ENCODE data around the gene CHCHD6.

The CHCHD6 gene

DNA sequence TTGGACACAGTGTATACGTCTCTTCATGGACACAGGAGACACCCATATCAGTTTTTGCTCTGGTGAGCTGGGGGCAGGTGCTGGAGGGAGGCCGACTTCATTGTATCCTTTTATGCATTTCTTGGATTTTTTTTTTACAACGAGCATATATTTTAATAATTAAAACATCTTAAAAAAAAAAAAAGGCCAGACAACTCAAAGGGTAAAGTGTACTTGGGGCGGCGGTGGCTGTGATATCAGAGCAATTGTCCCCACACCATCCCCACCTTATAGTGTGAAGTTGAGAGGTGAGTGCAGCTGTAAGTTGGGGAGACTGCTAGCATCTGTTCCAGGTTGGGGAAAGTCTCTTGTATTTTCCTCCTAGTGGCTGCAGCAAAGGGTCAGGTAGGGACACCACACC is 266.9 kb downstream of the CHCHD6 start:
- no peak for DNase-seq

- DNase-seq = peak in 24 of 58 donors; percentile 20 to 63 (median 38)
Observed at GRCh38 chr3:126971891-126972351, 267.9 kb downstream of the CHCHD6 start.

DNA sequence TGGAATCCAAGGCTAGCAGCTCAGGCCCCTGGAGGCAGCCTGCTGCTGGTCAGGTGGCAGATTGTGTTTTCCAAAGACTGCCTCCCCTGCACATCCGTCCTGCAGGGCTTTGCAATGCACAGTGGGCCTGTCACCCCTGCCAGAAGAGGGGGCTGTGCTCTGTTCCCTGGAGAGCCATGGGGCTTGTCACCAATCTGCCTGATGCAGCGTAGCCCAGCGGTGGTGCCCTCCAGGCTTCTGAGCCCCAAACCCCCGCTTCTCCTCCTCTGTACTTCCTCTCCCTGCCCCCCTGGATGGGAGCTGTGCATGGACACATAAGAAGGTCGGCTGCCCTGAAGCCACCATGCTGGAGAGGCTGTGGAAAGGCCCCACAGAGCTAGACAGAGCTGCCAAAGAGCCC is 268.8 kb downstream of the CHCHD6 start:
- no peak for DNase-seq

- no peak for DNase-seq
Observed at GRCh38 chr3:126973814-126974213, 269.8 kb downstream of the CHCHD6 start.

- no peak for DNase-seq
Observed at GRCh38 chr3:126974756-126975155, 270.7 kb downstream of the CHCHD6 start.

DNA sequence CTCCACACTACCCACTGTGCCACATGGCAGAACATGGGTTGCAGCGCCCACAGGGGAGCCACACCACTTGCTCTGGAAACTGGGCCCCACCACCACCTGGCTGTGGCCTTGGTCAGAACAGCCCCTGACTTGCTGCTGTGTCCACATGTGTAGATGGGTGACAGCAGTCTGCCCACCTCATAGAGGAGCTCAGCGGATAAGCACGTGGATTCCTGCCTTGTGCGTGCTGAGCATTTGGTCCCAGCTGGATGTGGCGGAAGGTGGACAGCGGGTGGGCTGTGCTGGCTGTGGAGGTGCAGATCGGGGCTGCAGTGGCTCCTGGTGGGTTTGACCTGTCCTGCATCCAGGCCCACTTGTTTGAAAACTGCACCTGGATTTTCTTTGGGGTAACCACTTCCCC is 272.9 kb downstream of the CHCHD6 start:
- no peak for DNase-seq

DNA sequence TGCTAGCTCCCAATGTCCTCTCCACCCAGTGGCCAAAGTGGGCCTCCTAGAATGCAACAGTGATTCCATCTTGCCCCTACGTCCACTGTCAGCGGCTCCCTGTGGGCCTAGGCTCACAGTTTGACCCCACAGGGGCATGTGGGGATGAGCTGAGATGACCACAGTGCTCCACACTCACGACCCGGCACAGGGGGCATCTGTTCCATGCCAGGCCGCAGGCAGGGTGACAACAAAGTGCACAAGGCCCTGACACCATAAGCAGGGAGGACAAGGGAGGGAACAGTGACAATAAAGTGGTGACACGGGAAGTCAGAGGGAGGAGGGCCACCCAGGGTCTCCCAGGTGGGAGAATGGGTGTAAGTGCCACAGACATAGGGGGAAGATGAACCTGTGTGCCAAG is 273.8 kb downstream of the CHCHD6 start:
- DNase-seq = no peak

DNA sequence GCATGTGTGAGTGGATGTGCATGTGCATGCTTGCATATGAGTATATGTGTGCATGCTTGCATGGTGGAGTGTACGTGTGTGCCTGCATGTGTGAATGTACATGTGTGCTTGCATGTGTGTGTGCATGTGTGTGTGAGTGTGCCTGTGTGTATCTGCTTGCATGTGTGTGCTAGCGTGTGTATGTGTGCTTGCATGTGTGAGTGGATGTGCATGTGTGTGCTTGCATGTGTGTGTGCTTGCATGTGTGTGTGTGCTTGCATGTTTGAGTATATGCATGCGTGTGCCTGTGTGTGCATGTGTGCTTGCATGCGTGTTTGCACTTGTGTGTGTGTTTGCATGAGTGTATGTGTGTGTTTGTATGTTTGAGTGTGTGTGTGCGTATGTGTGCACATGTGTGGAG is 274.3 kb downstream of the CHCHD6 start:
- DNase-seq = no peak

GRCh38 chr3:126979046-126979628 is 275.1 kb downstream of the CHCHD6 start:
- DNase-seq = no peak

DNA sequence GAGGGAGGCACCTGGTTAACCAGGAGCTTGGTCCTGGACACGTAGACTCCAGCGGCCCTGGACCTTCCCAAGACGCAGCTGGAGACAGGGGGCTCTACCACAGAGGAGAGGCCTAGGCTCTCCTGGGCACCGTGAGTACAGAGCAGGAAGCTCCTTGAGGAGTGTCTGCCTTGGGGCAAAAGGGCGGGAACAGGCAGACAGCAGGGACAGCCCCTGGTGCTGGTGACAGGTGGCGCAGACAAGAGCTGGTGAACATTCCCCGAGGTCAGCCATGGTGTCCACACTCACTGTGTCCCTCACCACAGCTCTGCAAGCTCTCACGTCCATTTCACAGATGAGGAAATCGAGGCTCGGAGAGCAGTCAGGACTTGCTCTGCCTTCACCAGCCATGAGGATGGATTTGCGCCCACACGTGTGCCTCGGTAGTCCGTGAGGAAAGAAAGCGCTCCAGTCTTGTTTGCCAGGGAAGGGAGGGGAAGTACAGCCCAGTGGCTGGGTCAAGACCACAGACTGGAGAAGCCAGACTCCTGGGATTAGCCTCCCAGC is 276.3 kb downstream of the CHCHD6 start:
- DNase-seq = no peak

DNA sequence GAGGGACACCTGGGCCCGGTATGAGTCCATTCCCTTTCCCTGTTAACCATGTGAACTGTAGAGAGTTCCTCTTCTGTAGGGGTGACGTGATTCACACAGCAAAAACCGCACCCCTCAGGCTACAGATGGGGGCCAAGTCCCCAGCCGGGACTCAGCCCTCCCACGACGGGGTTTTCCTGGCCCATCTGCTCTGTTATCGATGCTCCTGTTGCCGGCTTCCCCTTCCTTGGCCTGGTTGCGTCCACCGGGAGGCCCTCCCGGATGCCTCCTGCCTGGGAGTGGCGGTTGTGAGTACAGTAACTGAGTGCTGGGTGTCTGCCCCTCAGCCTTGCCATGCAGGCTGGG is 278.1 kb downstream of the CHCHD6 start:
- peak in 1 of 58 donors; percentile 61 for DNase-seq

DNA sequence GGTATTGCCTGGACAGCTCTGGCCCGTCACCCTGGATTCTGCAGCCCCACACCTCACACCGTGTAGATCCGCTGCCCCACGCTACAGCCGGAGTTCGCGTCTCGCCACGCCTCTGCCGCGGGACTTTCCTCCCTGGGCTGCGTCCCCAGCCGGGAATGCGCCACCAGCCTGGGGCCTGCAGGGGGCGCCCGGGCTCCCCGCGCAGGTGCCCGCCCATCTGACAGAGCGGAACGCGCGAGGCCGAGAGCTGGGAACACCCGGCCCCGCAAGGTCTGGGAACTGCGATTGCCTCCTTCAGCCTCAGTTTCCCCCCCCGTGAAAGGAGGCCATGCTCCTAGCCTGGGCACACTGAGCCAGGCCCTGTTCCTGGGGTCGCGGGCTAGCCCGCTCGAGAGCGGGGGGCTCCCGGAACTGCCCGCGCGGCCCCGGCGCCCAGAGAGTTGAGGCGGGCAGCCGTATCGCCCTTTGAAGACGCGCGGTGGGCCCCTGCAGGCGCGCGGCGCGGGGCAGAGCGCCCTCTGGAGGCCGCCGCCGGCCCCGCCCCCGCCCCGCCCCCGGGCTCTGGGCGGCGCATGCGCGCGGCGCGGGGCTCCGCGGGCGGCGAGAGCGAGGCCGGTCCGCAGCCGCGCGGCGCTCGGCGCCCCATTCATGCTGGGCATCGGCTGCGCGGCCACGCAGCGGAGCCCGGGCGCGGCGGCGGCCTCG is 278.6 kb downstream of the CHCHD6 start, which contains the start of gene PLXNA1:
TSS of gene PLXNA1 (plus strand) at position 645 of the 705 bp plus-strand sequence. CDS start 5,479 bp downstream, outside the sequence.
- peak in 53 of 58 donors; percentile 21 to 81 (median 65) for DNase-seq

GRCh38 chr3:126983276-126983652 is 279.2 kb downstream of the CHCHD6 start:
- peak in 1 of 58 donors; percentile 24 for DNase-seq

DNA sequence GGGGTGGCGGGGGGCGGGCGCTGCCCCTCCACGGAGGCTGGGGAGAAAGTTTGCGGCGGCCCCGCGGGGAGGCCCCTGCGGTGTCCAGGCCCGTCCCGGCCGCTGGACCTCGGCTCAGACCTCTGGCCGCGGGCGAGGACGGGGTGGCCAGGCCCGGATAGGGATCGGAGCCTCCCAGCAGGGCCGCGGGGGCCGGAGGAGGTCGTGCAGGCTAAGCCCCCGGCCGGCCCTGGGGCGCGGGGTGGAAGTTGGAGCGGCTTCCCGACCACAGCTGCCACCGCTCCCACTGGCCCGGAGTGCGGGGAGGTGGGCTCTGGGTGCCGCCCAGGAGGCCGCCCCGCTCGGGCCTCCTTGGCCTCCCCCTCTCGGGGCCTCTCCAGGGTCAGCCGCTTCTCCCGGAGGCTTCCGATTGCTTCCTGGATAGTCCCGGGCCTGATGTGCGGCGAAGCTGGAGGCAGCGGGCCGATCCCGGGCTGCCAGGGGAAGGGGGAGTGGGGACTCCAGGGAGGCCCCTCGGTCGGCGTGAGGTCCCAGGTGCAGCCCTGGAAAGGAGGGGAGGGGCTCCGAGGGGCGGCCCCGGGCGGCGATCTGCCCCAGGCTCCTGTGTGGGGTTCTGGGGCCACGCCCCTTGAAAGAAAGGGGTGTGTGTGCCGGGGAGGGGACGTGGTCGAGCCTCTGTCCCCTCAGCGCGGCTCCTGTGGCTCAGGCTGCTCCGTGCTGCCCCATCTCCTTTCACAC is 279.8 kb downstream of the CHCHD6 start:
- no peak for DNase-seq

DNA sequence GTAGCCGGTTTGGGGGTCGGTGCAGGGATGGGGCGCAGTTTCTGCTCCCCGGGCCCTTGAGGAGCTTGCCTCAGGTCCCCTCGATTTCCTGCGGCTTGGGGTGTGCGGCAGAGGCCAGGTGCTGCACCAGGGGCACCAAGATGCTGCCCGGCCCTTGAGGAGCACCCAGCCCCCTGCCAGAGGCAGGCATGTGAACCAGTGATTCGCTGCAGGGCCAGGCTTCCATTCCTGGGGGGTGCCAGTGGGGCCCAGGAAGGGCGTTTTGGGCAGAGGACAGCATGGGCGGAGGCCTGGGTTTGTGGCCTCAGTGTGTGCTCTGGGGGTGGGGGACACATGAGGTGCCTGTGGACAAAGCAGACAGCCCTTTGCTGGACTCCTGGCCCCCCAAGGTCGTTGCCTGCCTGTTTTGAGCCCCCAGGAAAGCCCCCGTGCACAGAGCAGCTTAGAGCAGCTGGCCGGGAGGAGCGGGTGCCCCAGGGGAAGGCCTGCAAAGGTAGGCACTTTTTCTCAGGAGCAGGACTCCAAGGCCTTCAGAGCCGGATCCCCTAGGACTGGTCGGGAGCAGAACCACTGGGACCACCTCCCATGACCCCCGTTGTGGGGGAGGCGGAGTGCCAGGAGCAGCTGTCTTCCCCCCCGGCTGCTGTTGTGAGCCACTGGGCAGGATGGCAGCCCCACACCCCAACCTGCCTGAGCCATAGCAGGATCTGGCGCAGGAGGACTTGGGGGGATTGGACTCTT is 280.5 kb downstream of the CHCHD6 start:
- no peak for DNase-seq

DNA sequence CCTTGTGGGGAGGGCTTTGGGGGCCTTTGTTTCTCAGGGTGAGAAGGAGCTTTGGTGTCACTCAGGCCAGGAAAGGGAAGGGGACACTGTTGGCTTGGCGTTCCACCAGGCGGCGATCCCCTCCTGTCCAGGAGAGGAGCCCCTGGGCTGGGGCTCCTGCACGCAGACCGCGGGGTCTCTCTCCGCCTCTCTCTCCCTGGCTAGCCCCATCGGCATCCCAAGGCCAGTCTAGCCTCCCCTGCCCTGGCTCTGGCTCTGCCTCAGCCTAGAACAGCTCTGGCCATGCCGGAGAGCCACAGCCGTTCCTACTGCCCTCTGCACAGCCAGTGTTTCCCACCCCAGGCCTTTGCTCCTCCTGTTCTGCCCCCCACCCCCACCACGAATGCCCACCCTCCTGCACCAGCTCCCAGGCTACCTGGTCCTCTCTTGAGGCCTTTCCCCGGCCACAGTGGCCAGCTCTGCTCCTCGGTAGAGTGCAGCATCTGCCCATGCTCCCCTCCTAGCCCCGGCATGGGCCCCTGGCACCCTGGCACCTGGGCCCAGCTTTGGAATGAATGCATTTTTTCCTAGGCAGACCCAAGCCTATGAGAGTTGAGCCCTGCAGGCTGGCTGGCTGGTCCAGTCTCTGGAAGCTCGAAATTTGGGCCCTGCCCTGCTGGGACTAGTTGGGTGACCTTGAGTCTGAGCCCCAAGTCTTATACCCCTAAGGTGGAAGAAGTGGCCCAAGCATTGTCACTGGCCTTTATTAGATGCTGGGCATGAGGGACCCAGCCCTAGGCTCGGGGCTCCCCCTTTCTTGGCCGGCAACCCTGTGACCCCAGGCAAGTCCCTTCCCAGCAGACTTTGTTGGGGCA is 281.3 kb downstream of the CHCHD6 start:
- DNase-seq = no peak

DNA sequence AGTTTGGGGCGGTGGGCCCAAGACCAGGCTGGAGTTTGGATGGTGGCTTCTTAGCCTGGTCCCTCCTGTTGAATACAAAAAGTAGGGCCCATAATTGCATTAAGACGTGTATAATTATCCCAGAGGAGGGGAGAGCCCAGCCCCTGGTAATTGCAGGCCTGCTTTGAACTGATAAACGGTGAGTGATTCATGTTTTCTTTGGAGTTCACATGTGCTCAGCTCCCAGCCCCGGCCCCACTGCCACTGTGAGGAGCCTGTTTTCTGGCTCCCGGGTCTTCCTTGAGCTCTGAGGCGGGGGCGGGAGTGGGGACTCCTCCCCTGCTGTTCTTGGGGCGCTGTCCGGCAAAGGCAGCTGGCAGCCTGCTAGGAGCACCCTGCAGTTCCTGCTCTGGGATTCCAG is 282.0 kb downstream of the CHCHD6 start:
- DNase-seq = no peak

- no peak for DNase-seq
Observed at GRCh38 chr3:126987129-126987528, 283.1 kb downstream of the CHCHD6 start.

GRCh38 chr3:126987596-126987995 is 283.6 kb downstream of the CHCHD6 start:
- no peak for DNase-seq

GRCh38 chr3:126988451-126989021 is 284.5 kb downstream of the CHCHD6 start:
- DNase-seq = no peak
